HL-60 (cell line): ENCODE data around the gene CCR5AS.
"Not testable (repeated sequence)": the region's sequence is repeated elsewhere in the genome, so short reads cannot be mapped to it uniquely, and the experiment has no call there.

Source experiments
- DNase-seq, 2 experiments: peaks; one replicate each; pipeline ENCODE4 v3.0.0-alpha.2; 2010 to 2020; ENCODE audit warnings: low read depth in 1 of 2, low spot score in 1 of 2
- H3K27ac ChIP-seq: fragments of 250-450 bp; sonication (Bioruptor Pico); replicated peaks from 2 replicates; pipeline ENCODE4 v1.5.1; 2020; ENCODE audit warnings: mild to moderate bottlenecking, moderate library complexity
- H3K27me3 ChIP-seq: fragments of 250-450 bp; sonication (Bioruptor Pico); 2 replicates; pipeline ENCODE4 v1.5.1; 2021; ENCODE audit warnings: mild to moderate bottlenecking, moderate library complexity; ENCODE audit not compliant: insufficient read depth, poor library complexity, severe bottlenecking
- H3K4me3 ChIP-seq: replicated peaks from 2 replicates; pipeline ENCODE4 v1.5.1; 2011; ENCODE audit warnings: mild to moderate bottlenecking, control low read depth, low read length; ENCODE audit not compliant: insufficient read depth
- GABPA ChIP-seq: IDR thresholded peaks from 2 replicates; pipeline ENCODE4 v1.6.1; 2012; ENCODE audit warnings: low read depth
- POLR2AphosphoS5 ChIP-seq: IDR thresholded peaks from 2 replicates; pipeline ENCODE4 v1.6.1; 2012; ENCODE audit warnings: low read depth
- REST ChIP-seq: IDR thresholded peaks from 2 replicates; pipeline ENCODE4 v1.6.1; 2012; ENCODE audit warnings: low read depth; ENCODE audit not compliant: insufficient replicate concordance
- SPI1 ChIP-seq: IDR thresholded peaks from 2 replicates; pipeline ENCODE4 v1.6.1; 2012; ENCODE audit warnings: low read depth, mild to moderate bottlenecking, borderline replicate concordance
- TF ChIP-seq, protein P1 (sequence below): IDR thresholded peaks from one replicate; pipeline ENCODE4 v1.5.1; 2011; ENCODE audit warnings: low read length, control low read depth, inconsistent platforms; ENCODE audit not compliant: insufficient read depth

Gene CCR5AS

GRCh38 chr3:46335541-46335940 lies 71.3 kb downstream of the CCR5AS start:
- no peak overlapping the region for H3K27ac ChIP-seq
- no peak overlapping the region for H3K4me3 ChIP-seq
- no peak for DNase-seq
- no peaks in the 10 kb centered on the region for H3K27me3 ChIP-seq
- TF ChIP-seq SPI1 (no peak), REST (no peak), GABPA (no peak), POLR2AphosphoS5 (no peak)
- TF ChIP-seq, protein P1, sequence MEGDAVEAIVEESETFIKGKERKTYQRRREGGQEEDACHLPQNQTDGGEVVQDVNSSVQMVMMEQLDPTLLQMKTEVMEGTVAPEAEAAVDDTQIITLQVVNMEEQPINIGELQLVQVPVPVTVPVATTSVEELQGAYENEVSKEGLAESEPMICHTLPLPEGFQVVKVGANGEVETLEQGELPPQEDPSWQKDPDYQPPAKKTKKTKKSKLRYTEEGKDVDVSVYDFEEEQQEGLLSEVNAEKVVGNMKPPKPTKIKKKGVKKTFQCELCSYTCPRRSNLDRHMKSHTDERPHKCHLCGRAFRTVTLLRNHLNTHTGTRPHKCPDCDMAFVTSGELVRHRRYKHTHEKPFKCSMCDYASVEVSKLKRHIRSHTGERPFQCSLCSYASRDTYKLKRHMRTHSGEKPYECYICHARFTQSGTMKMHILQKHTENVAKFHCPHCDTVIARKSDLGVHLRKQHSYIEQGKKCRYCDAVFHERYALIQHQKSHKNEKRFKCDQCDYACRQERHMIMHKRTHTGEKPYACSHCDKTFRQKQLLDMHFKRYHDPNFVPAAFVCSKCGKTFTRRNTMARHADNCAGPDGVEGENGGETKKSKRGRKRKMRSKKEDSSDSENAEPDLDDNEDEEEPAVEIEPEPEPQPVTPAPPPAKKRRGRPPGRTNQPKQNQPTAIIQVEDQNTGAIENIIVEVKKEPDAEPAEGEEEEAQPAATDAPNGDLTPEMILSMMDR: no peak

- no peak for DNase-seq
- Histone ChIP-seq H3K27ac (no peak overlapping the region), H3K4me3 (no peak overlapping the region), H3K27me3 (no peaks in the 10 kb centered on the region)
- TF ChIP-seq GABPA (no peak), REST (no peak), SPI1 (no peak), POLR2AphosphoS5 (no peak)
- TF ChIP-seq, protein P1: no peak
Measured at GRCh38 chr3:46334741-46335478, 72.0 kb downstream of the CCR5AS start.

DNA sequence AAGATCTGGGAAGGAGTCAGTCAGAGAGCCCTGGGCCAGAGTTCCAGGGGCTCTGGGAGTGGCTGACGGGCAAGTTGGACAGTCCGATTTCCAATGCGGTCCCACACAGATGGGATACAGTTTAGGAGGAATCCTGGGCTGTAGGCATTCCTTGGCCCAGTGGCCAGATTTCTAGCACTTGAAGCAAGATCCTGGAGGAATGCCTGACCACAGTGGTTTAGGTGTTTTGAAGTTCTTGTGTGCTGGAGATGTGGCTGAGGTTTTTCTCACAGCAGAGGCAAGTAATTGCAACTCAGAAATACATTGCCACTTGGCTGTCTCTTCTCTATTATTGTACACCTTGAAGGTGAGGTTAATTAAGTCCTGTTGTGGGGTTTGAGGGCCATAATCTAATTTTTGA lies 76.2 kb downstream of the CCR5AS start:
- DNase-seq, H3K4me3 ChIP-seq, H3K27me3 ChIP-seq: not testable (repeated sequence)

DNA sequence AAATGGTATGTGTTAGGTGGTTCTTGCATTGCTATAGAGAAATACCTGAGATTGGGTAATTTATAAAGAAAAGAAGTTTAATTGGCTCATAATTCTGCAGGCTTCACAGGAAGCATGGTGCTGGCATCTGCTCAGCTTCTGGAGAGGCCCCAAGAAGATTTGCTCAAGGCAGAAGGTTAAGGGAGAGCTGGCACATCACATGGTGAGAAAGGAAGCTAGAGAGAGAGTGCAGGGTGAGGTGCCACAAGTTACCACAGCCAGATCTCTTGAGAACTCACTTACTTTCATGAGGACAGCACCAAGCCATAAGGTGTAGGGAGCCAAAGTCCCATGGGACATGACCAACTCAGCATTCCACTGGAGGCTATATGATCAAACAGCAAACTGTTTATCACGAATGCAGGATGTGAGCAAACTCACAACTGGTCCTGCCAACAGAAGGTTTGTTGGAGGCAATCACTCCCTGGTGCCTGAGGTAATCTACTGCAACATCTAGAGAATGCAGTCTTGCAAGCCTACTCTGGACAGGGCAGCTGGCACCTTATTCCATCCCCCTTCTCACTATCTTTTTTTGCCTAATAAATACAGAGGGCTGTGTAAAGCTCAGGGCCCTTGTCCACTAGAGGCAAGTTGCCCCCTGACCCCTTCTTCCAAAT lies 81.1 kb downstream of the CCR5AS start:
- DNase-seq: no peak
- Histone ChIP-seq H3K4me3 (no peak overlapping the region), H3K27ac (no peak overlapping the region), H3K27me3 (no peaks in the 10 kb centered on the region)
- TF ChIP-seq POLR2AphosphoS5 (no peak), SPI1 (no peak), GABPA (no peak), REST (no peak)
- TF ChIP-seq, protein P1: no peak

More for the DNA sequence above, 76.2 kb downstream of the CCR5AS start:
- H3K27ac ChIP-seq: not testable (repeated sequence)
